Suprapubic skin (tissue), 4 donors: ENCODE measurements around the gene VTN.

Experiments
- EP300 ChIP-seq: sonication (generic); formaldehyde crosslinking; IDR thresholded peaks from one replicate; pipeline ENCODE4 v1.6.1; 2017; ENCODE audit warnings: antibody characterized with exemption
- POLR2A ChIP-seq, 2 donors: fragments of 450-650 bp; IDR thresholded peaks; one replicate each; pipeline ENCODE4 v1.6.1; 2017; ENCODE audit warnings: antibody characterized with exemption in 2 of 2, mild to moderate bottlenecking in 2 of 2, moderate library complexity in 2 of 2
- POLR2AphosphoS5 ChIP-seq, 3 donors: sonication (generic); formaldehyde crosslinking; IDR thresholded peaks; one replicate each; pipeline ENCODE4 v1.6.1; 2017; ENCODE audit warnings: antibody characterized with exemption in 3 of 3
- TF ChIP-seq, protein P1 (sequence below), 2 donors: fragments of 200-600 bp in 1 of 2; fragments of 450-650 bp in 1 of 2; sonication (generic) in 1 of 2; IDR thresholded peaks; one replicate each; pipeline ENCODE4 v1.5.1; 2016 to 2019; ENCODE audit warnings: antibody characterized with exemption in 2 of 2, mild to moderate bottlenecking in 1 of 2, moderate library complexity in 1 of 2

DNA sequence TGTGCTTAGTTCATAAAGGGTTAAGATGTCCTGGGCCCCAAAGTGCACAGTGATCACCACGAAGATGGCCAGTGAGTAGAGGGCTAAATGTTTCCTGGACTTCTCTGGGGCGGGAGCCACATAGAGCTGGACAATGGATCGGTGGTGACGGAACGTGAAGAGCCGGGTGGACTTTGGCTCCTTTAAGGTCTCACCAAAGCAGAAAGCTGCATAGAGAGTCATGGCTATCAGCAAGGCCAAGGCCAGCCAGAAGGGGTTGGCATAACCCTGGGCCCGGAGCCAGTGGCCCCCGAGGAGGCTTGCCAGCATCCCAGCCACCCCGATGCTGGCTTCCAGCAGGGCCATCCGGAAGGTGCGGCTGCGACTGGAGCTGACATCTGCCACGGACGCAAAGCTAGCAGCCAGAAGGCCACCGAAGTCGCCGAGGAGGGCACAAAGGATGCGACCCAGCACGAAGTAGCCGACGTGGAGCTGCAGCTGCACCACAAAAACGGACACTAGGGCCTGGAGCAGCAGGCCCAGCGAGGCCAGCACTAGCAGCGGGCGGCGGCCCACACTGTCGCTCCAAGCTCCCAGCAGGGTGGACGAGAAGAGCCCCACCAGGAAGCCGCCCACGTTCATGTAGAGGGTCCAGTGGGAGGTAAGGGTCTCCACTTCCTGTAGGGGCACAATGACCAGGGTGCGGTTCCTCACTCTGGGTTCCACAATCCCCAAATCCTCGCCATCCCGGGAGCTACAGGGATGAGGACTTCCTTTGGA, 34.9 kb upstream of the VTN start:
- TF ChIP-seq, protein P1, sequence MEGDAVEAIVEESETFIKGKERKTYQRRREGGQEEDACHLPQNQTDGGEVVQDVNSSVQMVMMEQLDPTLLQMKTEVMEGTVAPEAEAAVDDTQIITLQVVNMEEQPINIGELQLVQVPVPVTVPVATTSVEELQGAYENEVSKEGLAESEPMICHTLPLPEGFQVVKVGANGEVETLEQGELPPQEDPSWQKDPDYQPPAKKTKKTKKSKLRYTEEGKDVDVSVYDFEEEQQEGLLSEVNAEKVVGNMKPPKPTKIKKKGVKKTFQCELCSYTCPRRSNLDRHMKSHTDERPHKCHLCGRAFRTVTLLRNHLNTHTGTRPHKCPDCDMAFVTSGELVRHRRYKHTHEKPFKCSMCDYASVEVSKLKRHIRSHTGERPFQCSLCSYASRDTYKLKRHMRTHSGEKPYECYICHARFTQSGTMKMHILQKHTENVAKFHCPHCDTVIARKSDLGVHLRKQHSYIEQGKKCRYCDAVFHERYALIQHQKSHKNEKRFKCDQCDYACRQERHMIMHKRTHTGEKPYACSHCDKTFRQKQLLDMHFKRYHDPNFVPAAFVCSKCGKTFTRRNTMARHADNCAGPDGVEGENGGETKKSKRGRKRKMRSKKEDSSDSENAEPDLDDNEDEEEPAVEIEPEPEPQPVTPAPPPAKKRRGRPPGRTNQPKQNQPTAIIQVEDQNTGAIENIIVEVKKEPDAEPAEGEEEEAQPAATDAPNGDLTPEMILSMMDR (IDR thresholded peaks at IDR 0.05) = no peak
- TF ChIP-seq POLR2AphosphoS5 (IDR thresholded peaks at IDR 0.05) (no peak), POLR2A (IDR thresholded peaks at IDR 0.05) (no peak), EP300 (no peak)
